ENCODE results near the gene P3H3. TPM values are rescaled to one million over a fixed set of nuclear protein-coding genes. Genes with fewer than 3 reads are reported as not detected.
"Not testable (repeated sequence)": the region's sequence is repeated elsewhere in the genome, so short reads cannot be mapped to it uniquely, and the experiment has no call there.

The P3H3 gene
- polyA plus RNA-seq, 2 of the 4 experiments (the other 2 are of a cell fraction) = 8.6 to 21.9 TPM

GRCh38 chr12:6884539-6884938, 56.3 kb downstream of the P3H3 start:
- H3K4me2 ChIP-seq = no peak overlapping the region
- no peak for DNase-seq (ENCODE audit: low read depth in 1 of 2, low spot score in 1 of 2)
- ChIA-PET POLR2A (interaction anchor here (0.7 to 1.4 kb wide), 2 partner anchors 11 to 18 kb away, joined by 4 to 6 read pairs; partner anchors contain the start of gene SPSB2), CTCF (interaction anchor here (0.6 to 17.9 kb wide), 5 partner anchors 6 to 1049 kb away, joined by 3 to 399 read pairs (median 4); partner anchors contain the start of gene SPSB2)
- no peak overlapping the region for H3K4me3 ChIP-seq
- H3K4me1 ChIP-seq = peaks cover 60% of the 10 kb centered on the region
- no peak for FAIRE-seq
- H3K27ac ChIP-seq = peak overlapping the region; percentile 84 to 91; a peak in 4 of 6 replicates
- 88% methylated on average over 22 of the region's 22 CpGs for WGBS (ENCODE audit: missing lambda C conversion rate)
- TF ChIP-seq MAFK (IDR thresholded peaks at IDR 0.05; ENCODE audit: partially characterized antibody) = no peak
- no peak for TF ChIP-seq HOXB5 (CRISPR knock-in tag; IDR thresholded peaks at IDR 0.05)
- TF ChIP-seq RNF2 (IDR thresholded peaks at IDR 0.05; ENCODE audit: borderline replicate concordance, low read depth) = no peak
- TF ChIP-seq FOXS1 (CRISPR knock-in tag; IDR thresholded peaks at IDR 0.05) = no peak
- no peak for TF ChIP-seq MYC (IDR thresholded peaks at IDR 0.05; ENCODE audit: borderline replicate concordance, low read length)
- TF ChIP-seq REST (IDR thresholded peaks at IDR 0.05) = no peak
- no peak for TF ChIP-seq EHF (CRISPR knock-in tag; IDR thresholded peaks at IDR 0.05)
- TF ChIP-seq CHD4 (IDR thresholded peaks at IDR 0.05; ENCODE audit: borderline replicate concordance) = no peak
- TF ChIP-seq RCOR1 (IDR thresholded peaks at IDR 0.05; ENCODE audit: low read depth, low read length) = no peak
- TF ChIP-seq ELK1 (IDR thresholded peaks at IDR 0.05; ENCODE audit: low read depth, low read length) = no peak
- TF ChIP-seq NPAS2 (CRISPR knock-in tag; IDR thresholded peaks at IDR 0.05; ENCODE audit: borderline replicate concordance) = no peak
- TF ChIP-seq SMC3 (IDR thresholded peaks at IDR 0.05) = no peak
- ATAC-seq = no peak
- no peaks in the 10 kb centered on the region for H3K9me3 ChIP-seq

DNA sequence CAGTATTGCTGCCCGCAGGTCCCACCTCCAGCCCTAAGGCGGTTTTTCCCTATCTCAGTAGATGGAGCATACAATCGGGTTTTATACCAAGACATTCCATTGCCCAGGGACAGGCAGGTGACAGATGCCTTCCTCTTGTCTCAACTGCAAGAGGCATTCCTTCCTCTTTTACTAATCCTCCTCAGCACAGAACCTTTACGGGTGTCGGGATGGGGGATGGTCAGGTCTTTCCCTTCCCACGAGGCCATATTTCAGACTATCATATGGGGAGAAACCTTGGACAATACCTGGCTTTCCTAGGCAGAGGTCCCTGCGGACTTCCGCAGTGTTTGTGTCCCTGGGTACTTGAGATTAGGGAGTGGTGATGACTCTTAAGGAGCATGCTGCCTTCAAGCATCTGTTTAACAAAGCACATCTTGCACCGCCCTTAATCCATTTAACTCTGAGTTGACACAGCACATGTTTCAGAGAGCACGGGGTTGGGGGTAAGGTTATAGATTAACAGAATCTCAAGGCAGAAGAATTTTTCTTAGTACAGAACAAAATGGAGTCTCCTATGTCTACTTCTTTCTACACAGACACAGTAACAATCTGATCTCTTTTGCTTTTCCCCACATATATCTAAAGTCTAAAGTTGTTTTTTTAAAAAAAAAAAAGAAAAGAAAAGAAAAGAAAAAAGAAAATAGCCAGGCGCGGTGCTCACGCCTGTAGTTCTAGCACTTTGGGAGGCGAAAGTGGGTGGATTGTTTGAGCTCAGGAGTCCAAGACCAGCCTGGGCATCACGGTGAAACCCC, 58.2 kb downstream of the P3H3 start:
- peak; percentile 79; the same call in 1 of the 2 replicates for TF ChIP-seq ATOH8 (CRISPR knock-in tag; IDR thresholded peaks at IDR 0.05; ENCODE audit: low read depth)
- peak; percentile 94 for TF ChIP-seq HOXB13 (CRISPR knock-in tag; IDR thresholded peaks at IDR 0.05; ENCODE audit: low read depth)
- TF ChIP-seq, protein P1, sequence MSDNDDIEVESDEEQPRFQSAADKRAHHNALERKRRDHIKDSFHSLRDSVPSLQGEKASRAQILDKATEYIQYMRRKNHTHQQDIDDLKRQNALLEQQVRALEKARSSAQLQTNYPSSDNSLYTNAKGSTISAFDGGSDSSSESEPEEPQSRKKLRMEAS (IDR thresholded peaks at IDR 0.05) = peak; percentile 51; the same call in 1 of the 2 replicates
- TF ChIP-seq NPAS2 (CRISPR knock-in tag; IDR thresholded peaks at IDR 0.05; ENCODE audit: borderline replicate concordance) = peak; percentile 87
- TF ChIP-seq ZSCAN20 (CRISPR knock-in tag; IDR thresholded peaks at IDR 0.05) = peak; percentile 100
- peak; percentile 98 for TF ChIP-seq EHF (CRISPR knock-in tag; IDR thresholded peaks at IDR 0.05)
- peak; percentile 99 for TF ChIP-seq HEYL (CRISPR knock-in tag; IDR thresholded peaks at IDR 0.05)
- TF ChIP-seq FOXS1 (CRISPR knock-in tag; IDR thresholded peaks at IDR 0.05) = peak; percentile 97; the same call in 1 of the 2 replicates
- peak; percentile 98 for TF ChIP-seq ZNF302 (CRISPR knock-in tag; IDR thresholded peaks at IDR 0.05)
- TF ChIP-seq HOXB5 (CRISPR knock-in tag; IDR thresholded peaks at IDR 0.05) = peak; percentile 97
- CTCF ChIA-PET = interaction anchor here (0.6 to 9.5 kb wide), 4 partner anchors 11 to 50 kb away, joined by 3 to 399 read pairs (median 70); partner anchors contain the start of genes SPSB2 and TPI1

More for the DNA sequence above, 58.2 kb downstream of the P3H3 start:
- not testable (repeated sequence) for FAIRE-seq; DNase-seq (ENCODE audit: low read depth in 1 of 2, low spot score in 1 of 2); ATAC-seq; H3K9me3 ChIP-seq; H3K4me3 ChIP-seq
- POLR2A ChIA-PET = interaction anchor here (0.6 to 0.7 kb wide), 2 partner anchors 14 to 73 kb away, joined by 3 read pairs; no protein-coding TSS in a partner anchor
- H3K4me2 ChIP-seq = peak overlapping the region; percentile 56
- WGBS (ENCODE audit: missing lambda C conversion rate) = 23% methylated on average over 14 of the region's 15 CpGs
- peaks cover 53% of the 10 kb centered on the region for H3K4me1 ChIP-seq
- peak overlapping the region; percentile 91 to 94 for H3K27ac ChIP-seq

Measured in A549 (cell line).